HEK293 (cell line): ENCODE results near the gene TNFRSF8.

Source experiments
- CTCF ChIA-PET: fragments of 350-600 bp; formaldehyde crosslinking; extraction: SDS; loops from one replicate; lab custom pipeline; 2021; ENCODE audit warnings: antibody characterized with exemption; lab: Yijun Ruan, JAX
- POLR2A ChIA-PET: fragments of 300-600 bp; formaldehyde crosslinking; extraction: SDS; loops from one replicate; lab custom pipeline; 2020; ENCODE audit warnings: antibody characterized with exemption, inconsistent platforms; lab: Yijun Ruan, JAX
- H3K27ac ChIP-seq: fragments of 200-500 bp; sonication (Bioruptor generic); 2 replicates; pipeline ENCODE4 v1.5.1; 2014; ENCODE audit warnings: low read depth, low read length, control low read depth, inconsistent platforms; ENCODE audit errors: extremely low read depth
- H3K36me3 ChIP-seq, 2 experiments: fragments of 200-500 bp in 1 of 2; sonication (Bioruptor generic) in 1 of 2; 1 replicate in 1 of 2; 2 replicates in 1 of 2; pipeline ENCODE4 v1.5.1; 2014 to 2017; ENCODE audit warnings: inconsistent platforms in 2 of 2, low read length in 2 of 2; ENCODE audit not compliant: control insufficient read depth in 2 of 2, insufficient read depth in 1 of 2
- H3K4me1 ChIP-seq: fragments of 200-500 bp; sonication (Bioruptor generic); 2 replicates; pipeline ENCODE4 v1.5.1; 2014; ENCODE audit warnings: mild to moderate bottlenecking, low read length, inconsistent platforms; ENCODE audit not compliant: control insufficient read depth, insufficient read depth
- H3K4me3 ChIP-seq: 2 replicates; pipeline ENCODE4 v1.5.1; 2011; ENCODE audit warnings: low read depth, mild to moderate bottlenecking, control low read depth, low read length, moderate library complexity
- H3K9me3 ChIP-seq: fragments of 200-500 bp; sonication (Bioruptor generic); 2 replicates; pipeline ENCODE4 v1.5.1; 2014; ENCODE audit warnings: low read depth, low read length, inconsistent platforms; ENCODE audit not compliant: control insufficient read depth, insufficient read depth
- BCL11A ChIP-seq: fragments of 450-650 bp; formaldehyde crosslinking; IDR thresholded peaks from 2 replicates; pipeline ENCODE4 v1.5.1; 2016; ENCODE audit warnings: low read depth, missing biosample characterization, missing genetic modification characterization
- FEZF1 ChIP-seq: fragments of 450-650 bp; formaldehyde crosslinking; IDR thresholded peaks from 2 replicates; pipeline ENCODE4 v1.5.1; 2016; ENCODE audit warnings: missing biosample characterization, missing genetic modification characterization
- GLIS2 ChIP-seq: fragments of 450-650 bp; formaldehyde crosslinking; IDR thresholded peaks from 2 replicates; pipeline ENCODE4 v1.5.1; 2016; ENCODE audit warnings: missing biosample characterization, missing genetic modification characterization
- KLF7 ChIP-seq: fragments of 450-650 bp; formaldehyde crosslinking; IDR thresholded peaks from 2 replicates; pipeline ENCODE4 v1.5.1; 2016; ENCODE audit warnings: missing biosample characterization, missing genetic modification characterization, borderline replicate concordance
- SP7 ChIP-seq: fragments of 450-650 bp; formaldehyde crosslinking; IDR thresholded peaks from 2 replicates; pipeline ENCODE4 v1.5.1; 2016; ENCODE audit warnings: missing biosample characterization, missing genetic modification characterization
- ZNF155 ChIP-seq: fragments of 450-650 bp; formaldehyde crosslinking; IDR thresholded peaks from 2 replicates; pipeline ENCODE4 v1.5.1; 2016; ENCODE audit warnings: missing biosample characterization, missing genetic modification characterization
- ZNF169 ChIP-seq: fragments of 450-650 bp; formaldehyde crosslinking; IDR thresholded peaks from 2 replicates; pipeline ENCODE4 v1.5.1; 2016; ENCODE audit warnings: missing biosample characterization, missing genetic modification characterization
- ZNF19 ChIP-seq: fragments of 450-650 bp; formaldehyde crosslinking; IDR thresholded peaks from 2 replicates; pipeline ENCODE4; 2016; ENCODE audit warnings: missing biosample characterization, missing genetic modification characterization, low read depth
- ZNF221 ChIP-seq: fragments of 450-650 bp; formaldehyde crosslinking; IDR thresholded peaks from 2 replicates; pipeline ENCODE4 v1.5.1; 2017; ENCODE audit warnings: missing biosample characterization, missing genetic modification characterization, borderline replicate concordance
- ZNF274 ChIP-seq, 2 experiments: fragments of 200-500 bp in 1 of 2; fragments of 450-650 bp in 1 of 2; sonication (Bioruptor generic) in 1 of 2; formaldehyde crosslinking in 1 of 2; IDR thresholded peaks; 2 replicates each; pipeline versions ENCODE4 v1.5.1 to v1.6.1; 2014 to 2016; ENCODE audit warnings: borderline replicate concordance in 1 of 2, inconsistent platforms in 1 of 2, low read length in 1 of 2, missing biosample characterization in 1 of 2, missing genetic modification characterization in 1 of 2
- ZNF311 ChIP-seq: fragments of 450-650 bp; formaldehyde crosslinking; IDR thresholded peaks from 2 replicates; pipeline ENCODE4 v1.5.1; 2017; ENCODE audit warnings: missing biosample characterization, missing genetic modification characterization, borderline replicate concordance
- ZNF350 ChIP-seq: fragments of 450-650 bp; formaldehyde crosslinking; IDR thresholded peaks from 2 replicates; pipeline ENCODE4 v1.5.0; 2017; ENCODE audit warnings: missing biosample characterization, mild to moderate bottlenecking, missing genetic modification characterization
- ZNF366 ChIP-seq: fragments of 450-650 bp; formaldehyde crosslinking; conservative IDR thresholded peaks from 2 replicates; pipeline ENCODE4 v1.5.1; 2016; ENCODE audit warnings: missing biosample characterization, missing genetic modification characterization
- ZNF391 ChIP-seq: fragments of 450-650 bp; formaldehyde crosslinking; IDR thresholded peaks from 2 replicates; pipeline ENCODE4 v1.5.1; 2016; ENCODE audit warnings: low read depth, missing biosample characterization, missing genetic modification characterization, borderline replicate concordance
- ZNF394 ChIP-seq: fragments of 450-650 bp; formaldehyde crosslinking; IDR thresholded peaks from 2 replicates; pipeline ENCODE4 v1.5.1; 2016; ENCODE audit warnings: missing biosample characterization, missing genetic modification characterization, mild to moderate bottlenecking, moderate library complexity, borderline replicate concordance
- ZNF473 ChIP-seq: fragments of 450-650 bp; formaldehyde crosslinking; IDR thresholded peaks from 2 replicates; pipeline ENCODE4 v1.5.1; 2017; ENCODE audit warnings: missing biosample characterization, missing genetic modification characterization
- ZNF48 ChIP-seq: fragments of 450-650 bp; formaldehyde crosslinking; IDR thresholded peaks from 2 replicates; pipeline ENCODE4 v1.5.1; 2016; ENCODE audit warnings: missing biosample characterization, missing genetic modification characterization
- ZNF558 ChIP-seq: fragments of 450-650 bp; formaldehyde crosslinking; IDR thresholded peaks from 2 replicates; pipeline ENCODE4 v1.5.1; 2016; ENCODE audit warnings: missing biosample characterization, missing genetic modification characterization
- ZNF664 ChIP-seq: fragments of 450-650 bp; formaldehyde crosslinking; IDR thresholded peaks from 2 replicates; pipeline ENCODE4 v1.5.1; 2016; ENCODE audit warnings: missing biosample characterization, missing genetic modification characterization
- ZNF670 ChIP-seq: fragments of 450-650 bp; formaldehyde crosslinking; IDR thresholded peaks from 2 replicates; pipeline ENCODE4 v1.5.1; 2016; ENCODE audit warnings: missing biosample characterization, missing genetic modification characterization, low read depth
- ZNF791 ChIP-seq: fragments of 450-650 bp; formaldehyde crosslinking; IDR thresholded peaks from 2 replicates; pipeline ENCODE4 v1.5.1; 2016; ENCODE audit warnings: missing biosample characterization, missing genetic modification characterization
- ZNF792 ChIP-seq: fragments of 450-650 bp; formaldehyde crosslinking; IDR thresholded peaks from 2 replicates; pipeline ENCODE4 v1.5.1; 2016; ENCODE audit warnings: missing biosample characterization, missing genetic modification characterization
- ZNF830 ChIP-seq: fragments of 450-650 bp; IDR thresholded peaks from 2 replicates; pipeline ENCODE4 v1.5.0; 2018; ENCODE audit warnings: missing biosample characterization, missing genetic modification characterization, low read depth, mild to moderate bottlenecking, moderate library complexity
- TF ChIP-seq, protein P1 (sequence below): fragments of 450-650 bp; IDR thresholded peaks from 2 replicates; pipeline ENCODE4 v1.5.1; 2018; ENCODE audit warnings: missing biosample characterization, mild to moderate bottlenecking, missing genetic modification characterization
- TF ChIP-seq, protein P2 (sequence below): IDR thresholded peaks from 2 replicates; pipeline ENCODE4 v1.6.1; 2011; ENCODE audit warnings: mild to moderate bottlenecking, low read depth, low read length, borderline replicate concordance
- TF ChIP-seq, protein P3 (sequence below): fragments of 450-650 bp; formaldehyde crosslinking; IDR thresholded peaks from 2 replicates; pipeline ENCODE4 v1.5.1; 2016; ENCODE audit warnings: missing biosample characterization, missing genetic modification characterization
- TF ChIP-seq, protein P4 (sequence below): fragments of 450-650 bp; formaldehyde crosslinking; IDR thresholded peaks from 2 replicates; pipeline ENCODE4 v1.5.1; 2016; ENCODE audit warnings: missing biosample characterization, missing genetic modification characterization
- TF ChIP-seq, protein P5 (sequence below): fragments of 450-650 bp; formaldehyde crosslinking; IDR thresholded peaks from 2 replicates; pipeline ENCODE4 v1.5.1; 2017; ENCODE audit warnings: missing biosample characterization, missing genetic modification characterization
- TF ChIP-seq, protein P6 (sequence below): fragments of 450-650 bp; formaldehyde crosslinking; IDR thresholded peaks from 2 replicates; pipeline ENCODE4 v1.5.1; 2017; ENCODE audit warnings: missing biosample characterization, missing genetic modification characterization

Gene TNFRSF8

DNA sequence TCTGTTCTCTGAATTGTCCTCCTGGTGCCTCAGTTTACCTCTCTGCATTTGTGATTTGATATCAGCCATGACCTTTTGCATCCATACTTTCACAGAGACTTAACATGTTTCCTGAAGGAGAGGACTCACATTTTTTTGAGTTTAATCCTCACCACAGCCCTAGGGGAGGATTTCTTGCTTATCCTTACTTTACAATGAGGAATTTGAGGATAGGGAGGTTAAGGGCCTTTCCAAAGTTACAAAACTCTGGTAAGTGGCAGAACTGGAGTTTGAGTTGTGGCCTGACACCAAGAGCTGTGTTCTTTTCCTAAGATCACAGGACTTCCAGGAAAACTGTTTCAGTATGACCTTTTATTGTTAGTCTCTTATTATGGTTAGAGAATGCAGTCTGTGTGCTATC is 34.2 kb downstream of the TNFRSF8 start:
- POLR2A ChIA-PET = no interaction called here
- Histone ChIP-seq H3K4me1 (no peaks in the 10 kb centered on the region), H3K9me3 (no peaks in the 10 kb centered on the region)
- TF ChIP-seq ZNF311 (tag by site-specific recombination) (no peak), ZNF169 (tag by site-specific recombination) (no peak), GLIS2 (tag by site-specific recombination) (no peak), KLF7 (no peak), ZNF366 (no peak), ZNF670 (tag by site-specific recombination) (no peak), ZNF350 (tag by site-specific recombination) (no peak), FEZF1 (tag by site-specific recombination) (no peak), ZNF221 (tag by site-specific recombination) (no peak), ZNF791 (no peak), ZNF48 (no peak)
- TF ChIP-seq, protein P1, sequence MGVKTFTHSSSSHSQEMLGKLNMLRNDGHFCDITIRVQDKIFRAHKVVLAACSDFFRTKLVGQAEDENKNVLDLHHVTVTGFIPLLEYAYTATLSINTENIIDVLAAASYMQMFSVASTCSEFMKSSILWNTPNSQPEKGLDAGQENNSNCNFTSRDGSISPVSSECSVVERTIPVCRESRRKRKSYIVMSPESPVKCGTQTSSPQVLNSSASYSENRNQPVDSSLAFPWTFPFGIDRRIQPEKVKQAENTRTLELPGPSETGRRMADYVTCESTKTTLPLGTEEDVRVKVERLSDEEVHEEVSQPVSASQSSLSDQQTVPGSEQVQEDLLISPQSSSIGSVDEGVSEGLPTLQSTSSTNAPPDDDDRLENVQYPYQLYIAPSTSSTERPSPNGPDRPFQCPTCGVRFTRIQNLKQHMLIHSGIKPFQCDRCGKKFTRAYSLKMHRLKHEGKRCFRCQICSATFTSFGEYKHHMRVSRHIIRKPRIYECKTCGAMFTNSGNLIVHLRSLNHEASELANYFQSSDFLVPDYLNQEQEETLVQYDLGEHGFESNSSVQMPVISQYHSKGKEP (tag by site-specific recombination) = no peak
- TF ChIP-seq, protein P2, sequence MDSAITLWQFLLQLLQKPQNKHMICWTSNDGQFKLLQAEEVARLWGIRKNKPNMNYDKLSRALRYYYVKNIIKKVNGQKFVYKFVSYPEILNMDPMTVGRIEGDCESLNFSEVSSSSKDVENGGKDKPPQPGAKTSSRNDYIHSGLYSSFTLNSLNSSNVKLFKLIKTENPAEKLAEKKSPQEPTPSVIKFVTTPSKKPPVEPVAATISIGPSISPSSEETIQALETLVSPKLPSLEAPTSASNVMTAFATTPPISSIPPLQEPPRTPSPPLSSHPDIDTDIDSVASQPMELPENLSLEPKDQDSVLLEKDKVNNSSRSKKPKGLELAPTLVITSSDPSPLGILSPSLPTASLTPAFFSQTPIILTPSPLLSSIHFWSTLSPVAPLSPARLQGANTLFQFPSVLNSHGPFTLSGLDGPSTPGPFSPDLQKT = no peak
- TF ChIP-seq, protein P3, sequence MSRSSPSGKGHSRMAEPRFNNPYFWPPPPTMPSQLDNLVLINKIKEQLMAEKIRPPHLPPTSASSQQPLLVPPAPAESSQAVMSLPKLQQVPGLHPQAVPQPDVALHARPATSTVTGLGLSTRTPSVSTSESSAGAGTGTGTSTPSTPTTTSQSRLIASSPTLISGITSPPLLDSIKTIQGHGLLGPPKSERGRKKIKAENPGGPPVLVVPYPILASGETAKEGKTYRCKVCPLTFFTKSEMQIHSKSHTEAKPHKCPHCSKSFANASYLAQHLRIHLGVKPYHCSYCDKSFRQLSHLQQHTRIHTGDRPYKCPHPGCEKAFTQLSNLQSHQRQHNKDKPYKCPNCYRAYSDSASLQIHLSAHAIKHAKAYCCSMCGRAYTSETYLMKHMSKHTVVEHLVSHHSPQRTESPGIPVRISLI (tag by site-specific recombination) = no peak
- TF ChIP-seq, protein P4, sequence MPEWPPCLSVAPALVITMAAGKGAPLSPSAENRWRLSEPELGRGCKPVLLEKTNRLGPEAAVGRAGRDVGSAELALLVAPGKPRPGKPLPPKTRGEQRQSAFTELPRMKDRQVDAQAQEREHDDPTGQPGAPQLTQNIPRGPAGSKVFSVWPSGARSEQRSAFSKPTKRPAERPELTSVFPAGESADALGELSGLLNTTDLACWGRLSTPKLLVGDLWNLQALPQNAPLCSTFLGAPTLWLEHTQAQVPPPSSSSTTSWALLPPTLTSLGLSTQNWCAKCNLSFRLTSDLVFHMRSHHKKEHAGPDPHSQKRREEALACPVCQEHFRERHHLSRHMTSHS (tag by site-specific recombination) = no peak
- TF ChIP-seq, all 188 proteins: peak for 0
- Histone ChIP-seq H3K36me3 (no peaks in the 10 kb centered on the region), H3K4me3 (no peak overlapping the region), H3K27ac (no peak overlapping the region)
- CTCF ChIA-PET = interaction anchor here (0.7 to 1.8 kb wide), 3 partner anchors 9 to 24 kb away, joined by 3 to 6 read pairs (median 4); no protein-coding TSS in a partner anchor

DNA sequence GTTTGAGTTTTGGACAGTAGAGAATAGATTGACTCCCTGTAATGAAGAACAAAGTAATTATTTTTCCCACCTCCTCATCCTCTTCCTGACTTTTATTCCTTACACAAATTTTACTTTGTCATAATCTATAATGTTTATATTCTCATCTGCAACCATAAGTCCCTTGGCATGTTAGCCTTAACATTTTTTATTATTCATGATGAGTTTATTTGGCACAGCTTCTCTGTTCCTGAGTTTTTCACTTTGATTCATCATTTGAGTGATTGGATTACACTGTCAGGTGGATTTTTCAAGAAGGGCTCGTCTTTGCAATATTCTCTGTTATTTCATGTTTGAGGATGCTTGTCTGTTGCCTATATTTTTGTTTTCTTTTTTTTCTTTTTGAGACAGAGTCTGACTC is 35.7 kb downstream of the TNFRSF8 start:
- H3K4me1 ChIP-seq = no peaks in the 10 kb centered on the region
- H3K4me3 ChIP-seq = no peak overlapping the region
- ChIA-PET CTCF (no interaction called here), POLR2A (no interaction called here)
- H3K36me3 ChIP-seq = no peaks in the 10 kb centered on the region
- no peaks in the 10 kb centered on the region for H3K9me3 ChIP-seq
- H3K27ac ChIP-seq = no peak overlapping the region
- TF ChIP-seq ZNF473 (tag by site-specific recombination) (no peak), BCL11A (no peak), ZNF274 (IDR thresholded peaks at IDR 0.05; ENCODE audit: low read length) (no peak), ZNF274 (tag by site-specific recombination; IDR thresholded peaks at IDR 0.05; ENCODE audit: borderline replicate concordance) (no peak), ZNF830 (tag by site-specific recombination) (no peak), ZNF391 (tag by site-specific recombination) (no peak), ZNF558 (tag by site-specific recombination) (no peak), ZNF394 (tag by site-specific recombination) (no peak), ZNF155 (tag by site-specific recombination) (no peak), GLIS2 (tag by site-specific recombination) (no peak), ZNF19 (tag by site-specific recombination) (no peak), SP7 (tag by site-specific recombination) (no peak), ZNF664 (tag by site-specific recombination) (no peak), ZNF792 (tag by site-specific recombination) (no peak)
- TF ChIP-seq, protein P5, sequence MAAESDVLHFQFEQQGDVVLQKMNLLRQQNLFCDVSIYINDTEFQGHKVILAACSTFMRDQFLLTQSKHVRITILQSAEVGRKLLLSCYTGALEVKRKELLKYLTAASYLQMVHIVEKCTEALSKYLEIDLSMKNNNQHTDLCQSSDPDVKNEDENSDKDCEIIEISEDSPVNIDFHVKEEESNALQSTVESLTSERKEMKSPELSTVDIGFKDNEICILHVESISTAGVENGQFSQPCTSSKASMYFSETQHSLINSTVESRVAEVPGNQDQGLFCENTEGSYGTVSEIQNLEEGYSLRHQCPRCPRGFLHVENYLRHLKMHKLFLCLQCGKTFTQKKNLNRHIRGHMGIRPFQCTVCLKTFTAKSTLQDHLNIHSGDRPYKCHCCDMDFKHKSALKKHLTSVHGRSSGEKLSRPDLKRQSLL (tag by site-specific recombination) = no peak
- TF ChIP-seq, protein P6, sequence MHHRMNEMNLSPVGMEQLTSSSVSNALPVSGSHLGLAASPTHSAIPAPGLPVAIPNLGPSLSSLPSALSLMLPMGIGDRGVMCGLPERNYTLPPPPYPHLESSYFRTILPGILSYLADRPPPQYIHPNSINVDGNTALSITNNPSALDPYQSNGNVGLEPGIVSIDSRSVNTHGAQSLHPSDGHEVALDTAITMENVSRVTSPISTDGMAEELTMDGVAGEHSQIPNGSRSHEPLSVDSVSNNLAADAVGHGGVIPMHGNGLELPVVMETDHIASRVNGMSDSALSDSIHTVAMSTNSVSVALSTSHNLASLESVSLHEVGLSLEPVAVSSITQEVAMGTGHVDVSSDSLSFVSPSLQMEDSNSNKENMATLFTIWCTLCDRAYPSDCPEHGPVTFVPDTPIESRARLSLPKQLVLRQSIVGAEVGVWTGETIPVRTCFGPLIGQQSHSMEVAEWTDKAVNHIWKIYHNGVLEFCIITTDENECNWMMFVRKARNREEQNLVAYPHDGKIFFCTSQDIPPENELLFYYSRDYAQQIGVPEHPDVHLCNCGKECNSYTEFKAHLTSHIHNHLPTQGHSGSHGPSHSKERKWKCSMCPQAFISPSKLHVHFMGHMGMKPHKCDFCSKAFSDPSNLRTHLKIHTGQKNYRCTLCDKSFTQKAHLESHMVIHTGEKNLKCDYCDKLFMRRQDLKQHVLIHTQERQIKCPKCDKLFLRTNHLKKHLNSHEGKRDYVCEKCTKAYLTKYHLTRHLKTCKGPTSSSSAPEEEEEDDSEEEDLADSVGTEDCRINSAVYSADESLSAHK (tag by site-specific recombination) = no peak
